Lung (tissue), 12 donors: Measurements from ENCODE around the gene MMS19. TPM values are rescaled to one million over a fixed set of nuclear protein-coding genes. Genes with fewer than 3 reads are reported as not detected.
"Not testable (repeated sequence)": the region's sequence is repeated elsewhere in the genome, so short reads cannot be mapped to it uniquely, and the experiment has no call there.

ENCODE experiments used
- ATAC-seq: fragments of 200-7000 bp; cut with Tn5 transposase; one replicate; pipeline ENCODE4 v1.9.1; 2020; ENCODE audit warnings: moderate number of reproducible peaks; ENCODE audit not compliant: insufficient read depth, low FRiP score
- DNase-seq, 3 donors: peaks; one replicate each; pipeline ENCODE4 v3.0.0-alpha.2; 2013 to 2017
- H3K27ac ChIP-seq, 2 donors: one replicate each; pipeline ENCODE4 v1.5.1; 2013; ENCODE audit warnings: mild to moderate bottlenecking in 2 of 2, moderate library complexity in 2 of 2, control low read depth in 1 of 2, inconsistent platforms in 1 of 2, low read depth in 1 of 2, low read length in 1 of 2
- H3K27me3 ChIP-seq, 3 donors: one replicate each; pipeline ENCODE4 v1.5.1; 2013; ENCODE audit warnings: low read length in 2 of 3; ENCODE audit not compliant: control insufficient read depth in 3 of 3, insufficient read depth in 3 of 3
- H3K36me3 ChIP-seq, 4 donors: one replicate each; pipeline ENCODE4 v1.5.1; 2013; ENCODE audit warnings: low read length in 4 of 4, mild to moderate bottlenecking in 1 of 4, moderate library complexity in 1 of 4; ENCODE audit not compliant: control insufficient read depth in 4 of 4, insufficient read depth in 4 of 4
- H3K4me1 ChIP-seq, 5 donors: one replicate each; pipeline ENCODE4 v1.5.1; 2013; ENCODE audit warnings: low read length in 5 of 5, mild to moderate bottlenecking in 2 of 5, moderate library complexity in 1 of 5; ENCODE audit not compliant: control insufficient read depth in 5 of 5, insufficient read depth in 5 of 5
- H3K4me3 ChIP-seq: one replicate; pipeline ENCODE4 v1.5.1; 2013; ENCODE audit warnings: mild to moderate bottlenecking, control low read depth, moderate library complexity
- H3K9ac ChIP-seq, 2 donors: one replicate each; pipeline ENCODE4 v1.5.1; 2013; ENCODE audit warnings: low read length in 2 of 2, control low read depth in 1 of 2; ENCODE audit not compliant: insufficient read depth in 1 of 2
- H3K9me3 ChIP-seq, 4 donors: one replicate each; pipeline ENCODE4 v1.5.1; 2013; ENCODE audit warnings: low read length in 3 of 4, mild to moderate bottlenecking in 1 of 4, moderate library complexity in 1 of 4; ENCODE audit not compliant: control insufficient read depth in 4 of 4, insufficient read depth in 3 of 4
- CTCF ChIP-seq: IDR thresholded peaks from 2 replicates; pipeline ENCODE4 v1.5.1; 2012; ENCODE audit warnings: mild to moderate bottlenecking; ENCODE audit errors: control extremely low read depth, extremely low read depth
- WGBS, 2 donors: extraction: QIAGEN DNeasy Blood & Tissue Kit; methylation state at CpG; one replicate each; pipeline ENCODE4 v1.1.7; 2013; 5-methylcytosine and 5-hydroxymethylcytosine counted together
- polyA plus RNA-seq, 2 donors: library from polyadenylated mRNA; stranded (reverse); fragments of 200-250 nt; gene quantifications; one replicate each; pipeline ENCODE4 v1.2.1, GENCODE V29; 2013
- total RNA-seq, 2 donors: library from RNA; depleted of rRNA in 1 of 2; stranded (reverse); fragments of >200 nt in 1 of 2; gene quantifications; one replicate each; pipeline ENCODE4 v1.2.1, GENCODE V29; 2014 to 2021
- donor health status: control.
- donor health status: control.
- donor health status: Bipolar disorder and iron deficiency.
- donor health status: healthy.
- donor health status: DM: yes; HTN: yes; CAD: no.

The MMS19 gene
- total and polyA plus RNA-seq, 4 donors = 39.9 to 74.5 (median 62.5) TPM

GRCh38 chr10:97529685-97530465 is 31.7 kb upstream of the MMS19 start:
- DNase-seq = no peak

GRCh38 chr10:97528876-97529275 is 30.7 kb upstream of the MMS19 start:
- DNase-seq, H3K27ac ChIP-seq, H3K36me3 ChIP-seq, H3K9me3 ChIP-seq, H3K27me3 ChIP-seq, ATAC-seq, H3K4me3 ChIP-seq, H3K9ac ChIP-seq: not testable (repeated sequence)
- 95 to 97% methylated on average over 16 to 26 of the region's 29 CpGs for WGBS, 2 donors
- peaks cover 0 to 23% (median 0%) of the 10 kb centered on the region in 5 donors for H3K4me1 ChIP-seq

More at GRCh38 chr10:97529685-97530465, 31.7 kb upstream of the MMS19 start:
- WGBS, 2 donors = 84 to 90% methylated on average over 14 of the region's 14 CpGs
- Histone ChIP-seq H3K4me3 (no peak overlapping the region), H3K4me1 (peaks cover 0 to 17% (median 0%) of the 10 kb centered on the region in 5 donors), H3K27me3 (no peaks in the 10 kb centered on the region), H3K27ac (peak overlapping the region in 1 of 2 donors; percentile 39), H3K9me3 (no peaks in the 10 kb centered on the region), H3K36me3 (no peaks in the 10 kb centered on the region), H3K9ac (no peak overlapping the region)
- no peak for TF ChIP-seq CTCF
- ATAC-seq = no peak

DNA sequence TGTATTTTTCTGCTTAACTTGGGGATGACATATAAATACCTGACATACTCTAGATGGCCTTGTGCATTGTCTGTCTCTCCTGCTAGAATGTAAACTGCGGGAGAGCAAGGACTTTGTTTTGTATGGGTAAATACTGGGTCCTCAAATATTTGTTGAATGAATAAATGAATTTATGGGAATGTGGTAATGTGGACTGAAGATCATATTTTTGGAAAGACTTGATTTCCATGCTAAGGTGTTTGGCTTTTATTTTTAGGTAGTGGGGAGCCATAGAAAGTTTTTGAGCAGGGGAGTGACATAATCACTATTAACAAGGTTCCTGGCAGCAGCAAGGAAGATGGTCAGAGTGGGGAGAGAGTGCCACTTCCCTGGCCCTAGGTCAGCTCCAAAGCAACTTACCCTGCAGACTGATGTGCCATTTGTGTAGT is 27.5 kb upstream of the MMS19 start:
- WGBS, 2 donors = 89 to 92% methylated on average over 1 of the region's 1 CpG
- H3K4me3 ChIP-seq = no peak overlapping the region
- no peaks in the 10 kb centered on the region for H3K9me3 ChIP-seq
- H3K9ac ChIP-seq = no peak overlapping the region
- no peaks in the 10 kb centered on the region for H3K27me3 ChIP-seq
- H3K27ac ChIP-seq = no peak overlapping the region
- ATAC-seq (no peak), DNase-seq (no peak)
- peaks cover 0 to 22% (median 0%) of the 10 kb centered on the region in 5 donors for H3K4me1 ChIP-seq
- H3K36me3 ChIP-seq = no peaks in the 10 kb centered on the region
- no peak for TF ChIP-seq CTCF

GRCh38 chr10:97525086-97525485 is 26.9 kb upstream of the MMS19 start:
- no peaks in the 10 kb centered on the region for H3K9me3 ChIP-seq
- H3K4me3 ChIP-seq = no peak overlapping the region
- H3K27ac ChIP-seq = no peak overlapping the region
- H3K4me1 ChIP-seq = peaks cover 0 to 22% (median 3%) of the 10 kb centered on the region in 5 donors
- TF ChIP-seq CTCF = no peak
- ATAC-seq (no peak), DNase-seq (no peak)
- no peak overlapping the region for H3K9ac ChIP-seq
- no peaks in the 10 kb centered on the region for H3K36me3 ChIP-seq
- H3K27me3 ChIP-seq = no peaks in the 10 kb centered on the region
- WGBS, 2 donors = 95 to 96% methylated on average over 5 of the region's 5 CpGs
